Uterus (tissue), 4 donors: ENCODE results near the gene CALY. TPM values are rescaled to one million over a fixed set of nuclear protein-coding genes. Genes with fewer than 3 reads are reported as not detected.

Source experiments
- DNase-seq, 2 donors: peaks; one replicate each; pipeline ENCODE4 v3.0.0-alpha.2; 2019 to 2020
- H3K27ac ChIP-seq, 2 donors: fragments of 200-600 bp; sonication (generic); 1 replicate in 1 of 2; 2 replicates in 1 of 2; pipeline ENCODE4 v1.5.1; 2016 to 2018
- H3K27me3 ChIP-seq, 2 donors: fragments of 200-600 bp; sonication (generic); one replicate each; pipeline ENCODE4 v1.5.1; 2018 to 2019; ENCODE audit warnings: control low read depth in 1 of 2
- H3K36me3 ChIP-seq, 2 donors: fragments of 200-600 bp; sonication (generic); one replicate each; pipeline ENCODE4 v1.5.1; 2019; ENCODE audit warnings: control low read depth in 1 of 2
- H3K4me1 ChIP-seq, 2 donors: fragments of 200-600 bp; sonication (generic); one replicate each; pipeline ENCODE4 v1.5.1; 2018 to 2019; ENCODE audit warnings: control low read depth in 1 of 2
- H3K4me3 ChIP-seq, 2 donors: fragments of 200-600 bp; sonication (generic); 1 replicate in 1 of 2; 2 replicates in 1 of 2; pipeline ENCODE4 v1.5.1; 2018 to 2019; ENCODE audit warnings: mild to moderate bottlenecking in 1 of 2
- H3K9me3 ChIP-seq, 2 donors: fragments of 200-600 bp; sonication (generic); one replicate each; pipeline ENCODE4 v1.5.1; 2019; ENCODE audit warnings: control low read depth in 1 of 2
- CTCF ChIP-seq, 4 experiments: fragments of 200-600 bp in 2 of 4; fragments of 450-650 bp in 2 of 4; sonication (generic) in 2 of 4; IDR thresholded peaks; one replicate each; pipeline ENCODE4 v1.5.1; 2016 to 2019; ENCODE audit warnings: antibody characterized with exemption in 4 of 4, mild to moderate bottlenecking in 2 of 4, moderate library complexity in 1 of 4
- POLR2A ChIP-seq, 2 donors: fragments of 450-650 bp; IDR thresholded peaks; one replicate each; pipeline ENCODE4 v1.6.1; 2016; ENCODE audit warnings: antibody characterized with exemption in 2 of 2, mild to moderate bottlenecking in 1 of 2, moderate library complexity in 1 of 2
- intact Hi-C: fragments of 100-400 bp; cut with DNase I; formaldehyde crosslinking; loops from one replicate; pipeline ENCODE4 v1.15.1; 2023; ENCODE audit warnings: low total_unique reads
- total RNA-seq, 4 donors: library from RNA; depleted of rRNA in 3 of 4; stranded (reverse); fragments of >200 nt in 3 of 4; gene quantifications; one replicate each; pipeline versions ENCODE4 v1.1.0 to v1.2.4, GENCODE V29; 2014 to 2023
- donor health status: DM: yes; HTN: yes; CAD: no.

CALY gene
- total RNA-seq, 4 donors from 2014 or later = 0.69 TPM; not detected in 3

GRCh38 chr10:133350283-133350949, 13.7 kb upstream of the CALY start:
- no peak for DNase-seq
- no peaks in the 10 kb centered on the region for H3K27me3 ChIP-seq
- TF ChIP-seq POLR2A (IDR thresholded peaks at IDR 0.05) (no peak), CTCF (IDR thresholded peaks at IDR 0.05) (no peak)

GRCh38 chr10:133349577-133350011, 12.9 kb upstream of the CALY start:
- Histone ChIP-seq H3K4me3 (no peak overlapping the region), H3K27ac (no peak overlapping the region), H3K36me3 (no peaks in the 10 kb centered on the region), H3K4me1 (no peaks in the 10 kb centered on the region), H3K9me3 (no peaks in the 10 kb centered on the region), H3K27me3 (no peaks in the 10 kb centered on the region)
- intact Hi-C loops = no loop called here
- TF ChIP-seq CTCF (IDR thresholded peaks at IDR 0.05) (no peak), POLR2A (IDR thresholded peaks at IDR 0.05) (no peak)
- DNase-seq = no peak

More at GRCh38 chr10:133350283-133350949, 13.7 kb upstream of the CALY start:
- no peak overlapping the region for H3K4me3 ChIP-seq
- no peaks in the 10 kb centered on the region for H3K4me1 ChIP-seq
- intact Hi-C loops = no loop called here
- H3K36me3 ChIP-seq = no peaks in the 10 kb centered on the region
- H3K9me3 ChIP-seq = no peaks in the 10 kb centered on the region
- no peak overlapping the region for H3K27ac ChIP-seq

- intact Hi-C loops = no loop called here
- no peak for TF ChIP-seq CTCF (IDR thresholded peaks at IDR 0.05)
- Histone ChIP-seq H3K9me3 (no peaks in the 10 kb centered on the region), H3K4me3 (no peak overlapping the region), H3K27ac (no peak overlapping the region), H3K36me3 (no peaks in the 10 kb centered on the region), H3K27me3 (no peaks in the 10 kb centered on the region), H3K4me1 (no peaks in the 10 kb centered on the region)
- no peak for DNase-seq
Measured at GRCh38 chr10:133349160-133349568, 12.5 kb upstream of the CALY start.

- DNase-seq = no peak
- Histone ChIP-seq H3K27ac (no peak overlapping the region), H3K4me3 (no peak overlapping the region), H3K36me3 (no peaks in the 10 kb centered on the region), H3K9me3 (no peaks in the 10 kb centered on the region), H3K4me1 (no peaks in the 10 kb centered on the region), H3K27me3 (no peaks in the 10 kb centered on the region)
- intact Hi-C loops = no loop called here
- no peak for TF ChIP-seq CTCF (IDR thresholded peaks at IDR 0.05)
- no peak for TF ChIP-seq POLR2A (IDR thresholded peaks at IDR 0.05)
Measured at GRCh38 chr10:133347710-133348517, 11.2 kb upstream of the CALY start.

GRCh38 chr10:133346413-133346812, 9.7 kb upstream of the CALY start:
- Histone ChIP-seq H3K27me3 (no peaks in the 10 kb centered on the region), H3K36me3 (no peaks in the 10 kb centered on the region), H3K4me1 (no peaks in the 10 kb centered on the region), H3K27ac (no peak overlapping the region), H3K9me3 (no peaks in the 10 kb centered on the region), H3K4me3 (no peak overlapping the region)
- intact Hi-C loops = no loop called here
- DNase-seq = no peak
- TF ChIP-seq CTCF (IDR thresholded peaks at IDR 0.05) = no peak
- no peak for TF ChIP-seq POLR2A (IDR thresholded peaks at IDR 0.05)
